22Rv1 (cell line): ENCODE data around the gene ITM2C.

Experiments
- CTCF ChIP-seq: fragments of 450-650 bp; IDR thresholded peaks from 2 replicates; pipeline ENCODE4 v1.5.1; 2017; ENCODE audit warnings: mild to moderate bottlenecking
- ZFX ChIP-seq: fragments of 450-650 bp; IDR thresholded peaks from 2 replicates; pipeline ENCODE4 v1.6.1; 2017; ENCODE audit warnings: antibody characterized with exemption, borderline replicate concordance

GRCh38 chr2:230919681-230920080 is 54.9 kb downstream of the ITM2C start:
- TF ChIP-seq CTCF (no peak), ZFX (no peak)
